NCI-H748 (cell line): ENCODE results near the gene TMX1.
A peak's percentile ranks its signal among the peaks of the same experiment; 100 is the strongest.

ENCODE experiments used
- DNase-seq: peaks from one replicate; lab custom pipeline; 2025; ENCODE audit not compliant: unreplicated experiment; lab: John Stamatoyannopoulos, UW

TMX1 gene

DNA sequence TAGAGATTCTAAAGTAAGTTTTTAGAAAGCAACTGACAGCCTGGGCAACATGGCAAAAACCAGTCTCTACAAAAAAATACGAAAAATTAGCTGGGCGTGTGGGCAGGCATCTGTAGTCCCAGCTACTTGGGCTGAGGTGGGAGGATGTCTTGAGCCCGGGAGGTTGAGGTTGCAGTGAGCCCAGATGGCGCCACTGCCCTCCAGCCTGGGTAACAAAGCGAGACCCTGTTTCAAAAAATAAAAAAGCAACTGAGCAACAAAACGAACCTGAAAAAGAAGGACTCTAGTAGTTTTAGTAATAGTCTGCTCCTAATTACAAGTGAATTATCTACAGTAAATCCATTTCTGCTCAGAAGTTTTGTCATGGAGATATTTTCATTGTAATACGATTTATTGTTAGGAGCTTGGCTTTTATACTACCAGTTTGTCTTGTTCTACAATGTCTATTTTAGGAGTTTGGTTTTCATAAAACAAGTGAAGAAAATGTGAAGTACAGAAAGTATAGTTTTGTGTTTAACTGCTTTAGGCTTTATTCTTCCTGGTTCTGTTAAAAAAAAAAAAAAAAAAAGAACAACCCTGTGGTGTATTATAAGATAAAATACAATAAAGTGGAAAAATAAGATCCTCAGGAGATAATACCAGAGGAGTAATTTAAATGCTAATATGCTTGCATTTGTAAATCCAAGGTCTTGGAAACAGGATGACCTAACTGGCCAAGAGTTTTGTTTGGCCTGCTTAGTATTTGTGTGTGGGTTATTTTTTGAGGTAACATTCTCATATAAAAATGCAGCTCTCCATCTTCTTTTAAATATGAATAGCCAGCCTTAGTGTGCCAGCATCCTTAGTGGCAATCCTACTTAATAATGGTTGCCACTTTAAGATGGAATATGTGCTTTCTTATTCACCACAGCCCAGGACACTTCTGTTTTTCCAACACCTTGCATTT lies 2.8 kb downstream of the TMX1 start:
- DNase-seq = peak; percentile 9

DNA sequence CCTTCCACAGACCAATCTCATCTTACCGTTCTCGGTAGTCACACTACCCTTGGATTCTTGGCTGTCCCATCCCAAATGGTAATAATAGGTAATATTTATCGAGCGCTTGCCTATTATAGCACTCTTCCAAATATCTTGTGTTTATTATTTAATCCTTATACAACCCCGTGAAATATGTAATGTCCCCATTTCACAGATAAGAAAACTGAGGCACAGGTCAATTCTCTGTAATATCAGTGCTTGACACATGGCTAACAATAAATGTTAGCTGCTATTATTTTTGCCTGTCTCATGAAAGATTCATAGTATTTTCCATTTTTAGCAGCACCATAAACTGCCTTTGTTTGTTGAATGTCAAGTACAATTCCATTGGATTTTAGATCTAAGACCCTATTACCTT lies 4.5 kb downstream of the TMX1 start:
- no peak for DNase-seq

DNA sequence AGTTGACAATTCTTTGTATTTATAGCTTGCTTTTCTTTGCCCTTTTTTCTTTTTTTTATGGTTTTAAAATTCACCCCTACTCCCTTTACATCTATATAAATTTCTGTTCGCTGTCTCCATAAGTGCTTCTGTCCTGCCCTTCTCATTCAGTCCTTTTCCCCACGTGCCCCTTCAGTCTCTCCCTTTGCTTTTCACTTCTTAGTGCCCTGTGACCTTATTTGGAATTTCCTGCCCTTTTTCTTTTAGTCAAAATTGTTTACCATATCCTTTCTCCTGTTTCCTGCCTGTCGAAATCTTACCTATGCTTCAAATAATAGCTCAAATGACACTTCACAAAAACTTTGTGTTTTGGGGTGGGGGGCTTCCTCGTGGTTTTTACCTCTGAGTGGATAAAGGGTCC lies 6.0 kb downstream of the TMX1 start:
- no peak for DNase-seq

DNA sequence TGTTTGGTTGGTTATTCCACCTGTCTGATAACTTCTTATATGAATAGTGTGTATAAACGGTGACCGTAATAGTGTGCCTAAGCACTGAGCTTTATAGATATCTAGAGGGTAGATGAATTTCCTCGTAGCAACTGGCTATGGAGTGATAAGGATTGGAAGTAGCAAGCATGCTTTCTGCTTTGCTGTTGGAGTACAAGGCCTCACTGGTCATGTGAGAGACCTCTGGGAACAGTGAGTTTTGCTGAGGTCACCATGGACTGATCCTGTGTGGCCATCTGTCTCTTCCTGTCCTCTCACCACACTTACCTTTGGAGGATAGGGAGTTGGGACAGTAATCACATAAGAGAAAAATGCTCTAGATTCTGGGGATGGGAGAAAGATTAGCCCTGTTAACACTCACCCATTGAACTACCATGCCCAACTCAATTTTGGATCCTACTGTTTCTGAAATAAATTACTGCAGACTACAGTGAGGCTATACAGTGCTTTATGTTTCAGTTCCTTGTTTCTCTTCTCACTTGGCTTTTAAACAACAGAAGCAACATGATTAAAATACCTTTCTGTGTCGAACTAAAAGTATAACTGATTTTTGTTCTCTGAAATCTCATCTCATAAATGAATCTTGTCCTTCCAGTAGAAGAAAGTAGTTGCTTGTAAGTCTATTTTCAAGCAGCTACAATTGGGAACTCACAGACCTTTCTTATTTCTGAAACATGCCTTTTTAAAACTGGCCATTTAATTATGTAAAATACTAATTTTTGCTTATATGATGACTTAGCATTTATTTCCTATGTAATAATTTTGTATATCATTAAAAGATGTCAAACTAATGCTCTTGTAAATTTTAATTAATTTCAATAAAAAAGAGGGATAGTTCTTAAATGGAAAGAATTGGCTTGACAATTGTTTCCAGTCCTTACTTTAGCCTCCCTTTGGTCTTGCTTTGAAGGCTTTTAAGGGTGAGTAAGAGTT lies 8.3 kb downstream of the TMX1 start:
- DNase-seq = no peak

DNA sequence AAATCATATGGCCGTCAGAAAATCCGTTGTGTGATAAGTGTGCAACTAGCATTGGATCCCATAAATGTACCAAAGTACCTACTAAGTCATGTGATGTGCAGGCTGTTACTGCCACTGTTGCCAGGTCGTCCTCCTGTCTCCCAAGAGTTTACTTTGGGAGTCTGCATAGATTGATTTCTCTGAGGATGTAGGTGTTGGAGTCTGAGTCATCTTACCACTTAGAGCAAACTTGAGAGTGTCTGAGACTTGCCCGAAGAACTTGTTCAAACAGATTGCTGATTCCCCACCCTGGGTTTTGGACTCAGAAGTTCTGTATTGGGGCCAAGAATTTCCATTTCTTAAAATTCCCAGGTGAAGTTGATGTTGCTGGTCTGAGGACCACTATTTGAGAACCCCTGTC lies 11.4 kb downstream of the TMX1 start:
- DNase-seq = no peak

DNA sequence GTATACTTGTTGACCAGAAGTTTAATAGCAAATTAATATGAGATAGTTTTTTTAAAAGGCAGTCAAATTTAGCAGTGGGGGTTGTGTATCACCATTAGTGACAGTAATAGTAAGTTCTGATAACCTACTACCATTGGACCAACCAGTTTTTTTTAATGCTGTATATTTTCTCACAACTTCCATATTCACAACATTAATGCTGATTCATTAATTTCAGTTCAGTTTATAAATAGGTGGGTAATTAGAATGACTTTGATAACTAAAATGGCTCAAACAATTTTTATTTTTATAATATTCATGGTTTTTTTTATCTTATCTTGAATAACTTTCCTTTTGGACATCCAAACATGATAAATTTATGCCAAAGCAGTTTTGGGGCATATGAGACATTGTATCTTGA lies 13.8 kb downstream of the TMX1 start:
- DNase-seq = no peak

DNA sequence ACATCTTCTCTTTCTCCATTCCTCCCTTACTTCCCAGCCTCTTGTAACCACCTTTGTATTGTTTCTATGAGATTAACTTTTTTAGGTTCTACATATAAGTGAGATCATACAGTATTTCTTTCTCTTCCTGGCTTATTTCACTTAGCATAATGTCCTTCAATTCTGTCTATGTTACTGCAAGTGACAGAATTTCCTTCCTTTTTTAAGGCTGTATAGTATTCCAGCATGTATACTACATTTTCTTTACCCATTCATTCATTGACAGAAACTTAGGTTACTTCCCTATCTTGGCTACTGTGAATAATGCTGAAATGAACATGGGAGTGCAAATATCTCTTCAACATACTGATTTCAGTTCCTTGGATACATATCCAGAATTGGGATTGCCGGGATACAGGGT lies 18.2 kb downstream of the TMX1 start:
- no peak for DNase-seq

DNA sequence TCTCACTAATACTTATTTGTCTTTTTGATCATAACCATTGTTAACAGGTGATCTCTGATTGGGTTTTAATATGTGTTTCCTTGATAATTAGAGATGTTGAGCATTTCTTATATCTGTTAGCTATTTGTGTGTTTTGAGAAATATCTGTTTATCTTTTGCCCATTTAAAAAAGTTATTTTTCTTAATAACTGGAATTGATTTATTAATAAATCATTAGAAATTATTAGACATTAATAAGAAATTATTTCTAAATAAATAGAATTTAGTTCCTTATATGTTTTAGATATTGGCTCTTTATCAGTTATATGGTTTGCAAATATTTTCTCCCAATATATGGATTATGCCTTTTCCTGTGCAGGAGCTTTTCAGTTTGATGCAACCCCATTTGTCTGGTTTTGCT lies 18.7 kb downstream of the TMX1 start:
- no peak for DNase-seq

DNA sequence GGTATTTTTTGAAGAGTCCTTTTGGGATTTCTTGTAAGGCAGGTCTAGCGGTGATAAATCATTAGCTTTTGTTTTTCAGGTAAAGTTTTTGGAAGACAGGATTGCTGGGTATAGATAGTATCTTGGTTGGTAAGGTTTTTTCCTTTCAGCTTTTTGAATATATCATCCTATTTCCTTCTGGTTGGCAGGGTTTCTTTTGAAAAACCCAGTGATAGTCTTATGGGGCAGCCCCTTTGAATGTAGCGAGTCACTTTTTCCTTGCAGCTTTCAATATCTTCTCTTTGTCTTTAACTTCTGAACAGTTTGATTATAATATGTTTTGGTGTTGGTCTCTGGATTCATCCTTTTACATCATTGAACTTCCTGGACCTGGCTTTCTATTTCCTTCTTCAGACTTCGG lies 20.2 kb downstream of the TMX1 start:
- DNase-seq = no peak

DNA sequence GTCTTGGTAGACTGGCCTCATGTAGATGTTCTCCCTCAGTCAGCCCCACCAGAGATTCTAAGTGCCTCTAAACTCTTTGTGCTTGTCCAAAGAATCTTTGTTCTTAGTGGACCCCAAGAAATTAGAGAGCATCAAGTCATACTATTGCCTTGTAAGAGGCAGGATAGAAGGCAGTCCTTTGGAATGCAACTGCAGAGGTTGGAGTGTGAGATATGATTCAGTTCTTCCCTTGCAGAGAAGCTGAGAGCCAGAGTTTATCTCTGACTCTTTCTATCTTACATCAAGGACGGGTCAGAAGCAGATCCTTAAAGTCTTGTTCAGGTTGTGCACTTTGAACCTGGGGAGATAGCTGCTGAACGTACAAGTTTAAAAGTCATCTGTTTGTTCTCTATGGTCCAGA lies 21.1 kb downstream of the TMX1 start:
- no peak for DNase-seq

DNA sequence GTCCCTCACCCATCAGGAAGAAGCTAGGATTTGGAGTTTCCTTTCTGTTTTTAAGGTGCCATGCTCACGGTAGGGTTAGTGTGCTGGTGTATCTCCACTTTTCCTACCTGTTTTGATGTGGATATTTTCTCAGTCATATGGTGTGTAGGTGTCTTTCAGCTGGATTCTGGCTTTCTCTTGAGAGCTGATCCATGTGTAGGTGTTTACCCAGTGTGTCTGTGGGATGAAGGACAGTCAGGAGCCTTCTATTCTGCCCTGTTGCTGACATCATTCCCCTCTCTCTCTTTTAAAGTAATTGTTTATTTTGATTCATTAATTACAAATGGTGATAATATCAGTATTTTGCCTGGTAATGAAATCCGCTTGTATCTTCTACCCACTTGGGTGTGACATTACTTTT lies 22.8 kb downstream of the TMX1 start:
- DNase-seq = no peak

DNA sequence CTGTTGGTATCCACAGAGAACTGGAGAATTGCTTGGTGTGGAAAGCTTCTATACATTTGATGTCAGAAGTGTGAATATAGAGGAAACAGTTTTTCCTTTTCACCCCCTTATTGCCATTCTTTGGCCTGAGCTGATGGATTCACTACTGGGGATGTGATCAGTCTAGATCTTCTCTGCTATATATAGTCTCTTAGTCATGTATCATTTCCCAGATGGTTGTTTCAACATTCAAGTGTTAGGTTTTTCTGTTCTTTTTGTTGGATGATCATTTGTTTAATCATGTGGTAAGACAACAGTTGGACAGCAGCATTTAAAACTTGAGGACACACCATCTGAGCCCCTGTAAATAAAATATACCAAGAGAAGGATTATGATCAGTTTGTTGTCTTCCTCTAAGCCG lies 29.6 kb downstream of the TMX1 start:
- no peak for DNase-seq

DNA sequence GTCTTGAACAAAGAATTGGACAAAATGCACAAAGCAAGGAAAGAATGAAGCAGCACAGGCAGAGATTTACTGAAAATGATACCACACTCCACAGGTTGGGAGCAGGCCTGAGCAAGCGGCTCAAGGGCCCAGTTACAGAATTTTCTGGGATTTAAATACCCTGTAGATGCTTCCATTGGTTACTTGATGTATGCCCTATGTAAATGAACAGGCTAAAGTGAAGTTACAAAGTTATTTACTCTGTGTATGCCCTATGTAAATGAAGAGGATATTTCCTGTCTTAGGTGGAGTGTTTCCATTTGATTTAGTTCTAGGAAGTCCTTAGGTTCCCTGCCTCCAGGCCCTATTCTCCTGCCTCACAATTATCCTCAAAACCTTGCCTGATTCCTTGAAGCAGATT lies 36.6 kb downstream of the TMX1 start:
- no peak for DNase-seq

DNA sequence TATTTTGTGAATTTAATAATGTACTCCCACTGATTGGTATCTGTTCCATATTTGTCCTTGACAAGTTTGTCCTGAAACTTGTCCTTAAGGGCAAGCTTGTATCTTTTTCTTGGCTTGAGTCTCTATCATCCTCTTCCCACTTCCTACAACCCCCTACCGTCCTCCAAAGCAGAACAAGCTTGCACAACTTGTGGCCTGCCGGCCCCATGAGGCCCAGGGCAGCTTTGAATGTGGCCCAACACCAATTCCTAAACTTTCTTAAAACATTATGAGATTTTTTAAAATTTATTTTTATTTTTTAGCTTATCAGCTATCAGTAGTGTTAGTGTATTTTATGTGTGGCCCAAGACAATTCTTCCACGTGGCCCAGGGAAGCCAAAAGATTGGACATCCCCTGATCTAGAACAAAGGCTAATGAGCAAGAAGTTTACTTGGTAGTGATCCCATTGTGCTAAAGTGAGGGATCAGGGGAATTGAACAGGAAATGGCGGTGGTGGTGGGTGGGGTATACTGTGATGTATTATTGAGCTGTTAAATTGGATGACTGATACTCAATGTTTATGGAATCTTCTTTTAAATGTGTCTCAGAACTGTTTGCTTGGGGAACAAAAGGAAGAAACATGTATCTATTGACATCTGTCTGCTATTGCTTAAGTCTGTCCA lies 37.8 kb downstream of the TMX1 start:
- no peak for DNase-seq

DNA sequence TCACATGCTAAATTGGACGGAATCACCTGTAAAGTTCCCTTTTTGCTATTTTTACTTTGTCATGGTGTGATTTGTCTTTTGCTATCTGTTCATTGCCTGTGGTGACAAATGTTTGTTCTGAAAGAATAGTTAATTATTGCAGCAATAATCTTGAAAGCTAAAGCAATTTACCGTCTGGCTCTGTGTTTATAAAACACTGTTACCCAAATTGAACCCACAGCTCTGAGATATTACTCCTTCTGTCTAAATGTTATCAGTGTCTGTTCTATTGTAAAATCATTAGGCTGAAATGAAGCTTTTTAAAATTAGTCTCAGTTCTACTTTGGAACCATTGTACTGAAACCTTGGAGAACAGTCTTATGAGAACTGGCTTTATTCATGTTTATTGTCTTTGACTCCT lies 42.5 kb downstream of the TMX1 start:
- no peak for DNase-seq

DNA sequence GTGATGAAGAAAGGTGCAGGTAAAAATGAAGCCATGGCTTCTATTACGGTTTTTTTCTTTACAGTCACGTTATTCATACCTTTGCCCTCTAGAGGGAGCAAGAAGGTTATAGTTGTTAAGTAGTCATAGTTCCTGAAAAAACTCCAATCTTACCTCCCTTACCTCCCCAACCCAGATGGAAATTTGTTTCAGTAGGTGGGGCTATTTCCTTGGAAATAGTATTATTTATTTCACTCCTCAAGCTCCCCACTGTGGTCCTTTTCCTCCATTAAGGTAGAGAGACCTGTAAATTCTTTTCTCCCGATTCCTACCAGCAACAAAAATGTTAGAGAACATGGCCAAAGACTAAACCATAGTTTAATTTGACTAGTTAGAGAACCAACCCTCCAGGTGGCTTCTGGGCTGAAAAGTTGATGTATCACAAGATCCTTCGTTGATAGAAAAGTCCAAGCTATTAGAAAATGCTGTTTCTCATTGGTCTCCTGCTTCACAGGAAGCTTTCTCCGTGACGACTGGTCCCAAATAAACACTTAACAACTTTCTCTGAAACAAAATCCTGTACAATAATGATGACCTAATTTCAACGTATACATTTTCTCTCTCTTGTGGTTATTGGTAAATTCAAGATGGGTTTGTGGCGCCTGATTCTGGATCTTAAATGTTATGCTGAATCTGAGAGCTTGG lies 43.5 kb downstream of the TMX1 start:
- peak; percentile 86 for DNase-seq

DNA sequence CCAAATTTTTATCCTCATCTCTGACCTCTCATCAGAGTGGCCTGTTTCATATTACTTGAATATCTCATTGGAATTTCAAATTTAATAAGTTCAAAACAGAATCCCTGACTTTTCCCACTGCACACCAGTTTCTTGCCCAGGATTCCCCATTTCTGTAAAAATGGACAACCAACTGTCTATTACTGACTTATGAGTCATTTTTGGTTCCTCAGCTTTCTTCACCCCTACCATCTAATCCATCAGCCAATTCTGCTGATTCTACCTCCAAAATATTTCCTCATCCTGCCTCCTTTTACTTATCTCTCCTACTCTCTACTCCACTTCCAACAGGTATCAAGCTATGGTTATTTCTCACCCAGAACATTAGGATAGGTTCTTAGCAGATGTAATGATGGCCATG lies 44.2 kb downstream of the TMX1 start:
- no peak for DNase-seq

DNA sequence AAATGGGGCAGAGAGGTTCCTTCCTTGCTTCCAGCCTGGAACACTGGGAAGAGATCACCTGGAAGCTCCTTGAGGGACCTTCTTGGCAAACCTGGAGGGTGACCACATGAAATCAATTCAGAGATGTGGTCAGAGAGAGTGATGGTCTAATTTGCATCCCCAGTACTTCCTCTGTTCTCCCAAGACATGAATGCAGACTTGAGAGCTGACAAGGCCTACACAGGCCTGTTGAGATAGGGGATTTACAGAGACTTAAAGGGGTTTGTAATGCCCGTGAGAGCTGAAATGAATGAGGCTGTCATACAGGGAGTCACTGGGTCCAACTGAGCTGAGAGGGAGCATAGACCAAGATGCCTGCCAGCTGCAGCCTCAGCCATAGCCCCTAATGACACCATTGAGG lies 45.1 kb downstream of the TMX1 start:
- DNase-seq = no peak

DNA sequence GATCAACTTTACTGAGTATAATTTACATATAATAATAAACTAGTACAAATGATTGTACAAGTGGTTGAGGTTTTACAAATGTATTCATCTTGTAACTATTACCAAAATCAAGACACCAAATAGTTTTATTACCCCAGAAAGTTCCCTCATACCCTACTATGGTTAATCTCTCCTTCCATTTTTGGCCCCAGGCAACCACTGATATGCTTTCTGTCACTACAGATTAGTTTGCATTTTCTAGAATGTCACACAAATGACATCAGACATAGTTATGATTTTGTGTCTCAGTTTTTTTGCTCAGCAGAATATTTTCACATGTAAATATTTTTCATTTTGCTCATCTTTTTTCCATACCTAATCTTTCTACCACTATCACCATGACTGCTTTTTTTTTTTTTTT lies 49.1 kb downstream of the TMX1 start:
- no peak for DNase-seq

DNA sequence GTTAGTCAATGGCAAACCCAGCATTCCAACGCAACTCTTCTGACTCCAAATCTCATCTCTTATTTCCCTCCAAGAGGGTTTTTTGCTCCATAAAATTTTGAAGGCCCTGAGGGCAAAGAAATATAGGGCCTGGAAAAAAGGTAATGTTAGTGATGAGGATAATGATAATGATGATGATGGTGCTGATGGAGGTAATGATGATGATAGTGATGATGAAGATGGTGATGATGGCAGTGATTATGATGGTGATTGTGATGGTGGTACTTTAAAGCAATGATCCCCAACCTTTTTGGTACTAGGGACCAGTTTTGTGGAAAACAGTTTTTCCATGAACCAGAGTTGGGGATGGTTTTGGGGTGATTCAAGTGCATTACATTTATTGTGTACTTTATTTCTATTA lies 50.1 kb downstream of the TMX1 start:
- DNase-seq = no peak

DNA sequence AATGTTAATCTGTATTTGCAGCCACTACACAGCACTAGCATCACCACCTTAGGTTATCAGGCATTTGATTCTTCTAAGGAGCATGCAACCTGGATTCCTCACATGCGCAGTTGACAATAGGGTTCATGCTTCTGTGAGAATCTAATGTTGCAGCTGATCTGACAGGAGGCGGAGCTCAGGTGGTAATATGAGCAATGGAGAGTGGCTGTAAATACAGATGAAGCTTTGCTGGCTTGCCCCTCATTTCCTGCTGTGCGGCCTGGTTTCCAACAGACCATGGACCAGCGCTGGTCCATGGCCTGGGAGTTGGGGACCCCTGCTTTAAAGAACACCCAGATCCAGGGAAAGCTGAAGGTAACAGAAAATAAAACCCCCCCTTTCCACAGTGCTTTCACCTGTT lies 51.0 kb downstream of the TMX1 start:
- DNase-seq = no peak
